Trophoblast cell (in vitro differentiated cells and primary cell): ENCODE data around the gene TTK.

Source experiments
- DNase-seq, 2 donors: peaks; one replicate each; pipeline ENCODE4 v3.0.0-alpha.2; 2016
- H2AFZ ChIP-seq: 2 replicates; pipeline ENCODE4 v1.6.1; 2013; ENCODE audit warnings: low read length, moderate library complexity, mild to moderate bottlenecking; ENCODE audit not compliant: insufficient read depth, poor library complexity
- H2AK5ac ChIP-seq: 2 replicates; pipeline ENCODE4 v1.6.1; 2013; ENCODE audit warnings: mild to moderate bottlenecking, low read length
- H2BK120ac ChIP-seq: 2 replicates; pipeline ENCODE4 v1.6.1; 2013; ENCODE audit warnings: low read length, mild to moderate bottlenecking, moderate library complexity; ENCODE audit not compliant: insufficient read depth, poor library complexity
- H2BK12ac ChIP-seq: 2 replicates; pipeline ENCODE4 v1.6.1; 2013; ENCODE audit warnings: mild to moderate bottlenecking, low read length, moderate library complexity
- H2BK5ac ChIP-seq: 2 replicates; pipeline ENCODE4 v1.6.1; 2013; ENCODE audit warnings: low read length, low read depth, moderate library complexity, mild to moderate bottlenecking; ENCODE audit not compliant: poor library complexity
- H3K14ac ChIP-seq: 2 replicates; pipeline ENCODE4 v1.6.1; 2013; ENCODE audit warnings: mild to moderate bottlenecking, low read length
- H3K18ac ChIP-seq: 2 replicates; pipeline ENCODE4 v1.6.1; 2013; ENCODE audit warnings: mild to moderate bottlenecking, low read length
- H3K23ac ChIP-seq: 2 replicates; pipeline ENCODE4 v1.6.1; 2013; ENCODE audit warnings: low read length
- H3K27ac ChIP-seq: 2 replicates; pipeline ENCODE4 v1.5.1; 2013; ENCODE audit warnings: low read depth, mild to moderate bottlenecking, inconsistent platforms, low read length, moderate library complexity
- H3K27me3 ChIP-seq: 2 replicates; pipeline ENCODE4 v1.6.1; 2013; ENCODE audit warnings: inconsistent platforms, mild to moderate bottlenecking, low read length, moderate library complexity; ENCODE audit not compliant: insufficient read depth
- H3K36me3 ChIP-seq, 2 experiments: 1 replicate in 1 of 2; 2 replicates in 1 of 2; pipeline ENCODE4 v1.6.1; 2013; ENCODE audit warnings: low read length in 2 of 2, mild to moderate bottlenecking in 2 of 2, moderate library complexity in 1 of 2; ENCODE audit not compliant: insufficient read depth in 2 of 2, control insufficient read depth in 1 of 2
- H3K4ac ChIP-seq: 2 replicates; pipeline ENCODE4 v1.6.1; 2013; ENCODE audit warnings: low read depth, mild to moderate bottlenecking, low read length, moderate library complexity
- H3K4me1 ChIP-seq, 2 experiments: 1 replicate in 1 of 2; 2 replicates in 1 of 2; pipeline ENCODE4 v1.6.1; 2013; ENCODE audit warnings: low read length in 2 of 2, mild to moderate bottlenecking in 2 of 2, moderate library complexity in 1 of 2; ENCODE audit not compliant: insufficient read depth in 2 of 2, control insufficient read depth in 1 of 2
- H3K4me2 ChIP-seq: 2 replicates; pipeline ENCODE4 v1.6.1; 2013; ENCODE audit warnings: inconsistent platforms, mild to moderate bottlenecking, low read length, moderate library complexity
- H3K4me3 ChIP-seq: 2 replicates; pipeline ENCODE4 v1.5.1; 2013; ENCODE audit warnings: mild to moderate bottlenecking, low read depth, low read length, inconsistent platforms
- H3K79me1 ChIP-seq: one replicate; pipeline ENCODE4 v1.6.1; 2013; ENCODE audit warnings: low read length
- H3K79me2 ChIP-seq: 2 replicates; pipeline ENCODE4 v1.6.1; 2013; ENCODE audit warnings: low read length, mild to moderate bottlenecking; ENCODE audit not compliant: control insufficient read depth, insufficient read depth, poor library complexity
- H3K9ac ChIP-seq: 2 replicates; pipeline ENCODE4 v1.6.1; 2013; ENCODE audit warnings: mild to moderate bottlenecking, low read length
- H3K9me3 ChIP-seq: 2 replicates; pipeline ENCODE4 v1.6.1; 2013; ENCODE audit warnings: low read depth, mild to moderate bottlenecking, control low read depth, inconsistent platforms, low read length; ENCODE audit not compliant: insufficient read depth
- H4K12ac ChIP-seq: 2 replicates; pipeline ENCODE4 v1.6.1; 2013; ENCODE audit warnings: low read depth, mild to moderate bottlenecking, low read length, moderate library complexity
- H4K8ac ChIP-seq: 2 replicates; pipeline ENCODE4 v1.6.1; 2013; ENCODE audit warnings: low read depth, mild to moderate bottlenecking, low read length, moderate library complexity
- H4K91ac ChIP-seq: one replicate; pipeline ENCODE4 v1.6.1; 2013; ENCODE audit warnings: low read depth, mild to moderate bottlenecking, low read length, moderate library complexity
- WGBS: extraction: QIAGEN DNeasy Blood & Tissue Kit; methylation state at CpG from one replicate; pipeline ENCODE4 v1.1.7; 2013; ENCODE audit warnings: missing lambda C conversion rate; ENCODE audit not compliant: insufficient read length, insufficient coverage; ENCODE audit errors: extremely low coverage; 5-methylcytosine and 5-hydroxymethylcytosine counted together

TTK gene

DNA sequence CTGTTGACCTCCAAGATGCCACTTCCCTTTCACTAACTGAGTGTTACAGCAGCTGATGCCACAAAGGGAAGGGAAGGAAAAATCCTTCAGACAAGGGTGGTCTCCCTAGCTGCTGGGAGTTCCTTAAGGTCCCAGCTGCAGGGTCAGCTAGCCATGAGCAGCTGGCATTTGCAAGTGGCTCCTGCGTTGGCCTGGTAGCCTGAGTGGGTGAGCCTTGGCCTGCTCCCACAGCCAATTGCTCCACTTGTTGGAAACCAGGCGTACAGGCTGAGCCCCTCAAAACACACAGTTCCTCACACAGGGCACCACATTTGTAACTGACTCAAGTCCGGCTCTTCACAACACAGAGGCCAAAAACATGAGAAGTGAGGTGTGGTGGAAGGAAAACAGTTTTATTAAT is 16.7 kb downstream of the TTK start:
- Histone ChIP-seq H3K4ac (no peak overlapping the region), H3K9me3 (no peaks in the 10 kb centered on the region), H4K8ac (peak overlapping the region; percentile 51), H3K79me2 (no peaks in the 10 kb centered on the region), H3K36me3 (peaks cover 7 to 10% of the 10 kb centered on the region in 2 experiments), H4K12ac (peak overlapping the region; percentile 35), H3K18ac (peak overlapping the region; percentile 74), H4K91ac (peak overlapping the region; percentile 51), H2BK120ac (peak overlapping the region; percentile 18), H2BK12ac (peak overlapping the region; percentile 25), H3K14ac (peak overlapping the region; percentile 58), H2AK5ac (peak overlapping the region; percentile 12), H2BK5ac (peak overlapping the region; percentile 18), H3K27ac (peak overlapping the region; percentile 44), H3K4me2 (no peak overlapping the region), H3K23ac (no peak overlapping the region), H2AFZ (no peak overlapping the region), H3K4me1 (peaks cover 7 to 9% of the 10 kb centered on the region in 2 experiments), H3K9ac (no peak overlapping the region), H3K4me3 (no peak overlapping the region), H3K27me3 (no peaks in the 10 kb centered on the region), H3K79me1 (peaks cover 3% of the 10 kb centered on the region)
- WGBS: no CpG with 5 or more reads among the region's 3 CpGs
- no peak for DNase-seq

DNA sequence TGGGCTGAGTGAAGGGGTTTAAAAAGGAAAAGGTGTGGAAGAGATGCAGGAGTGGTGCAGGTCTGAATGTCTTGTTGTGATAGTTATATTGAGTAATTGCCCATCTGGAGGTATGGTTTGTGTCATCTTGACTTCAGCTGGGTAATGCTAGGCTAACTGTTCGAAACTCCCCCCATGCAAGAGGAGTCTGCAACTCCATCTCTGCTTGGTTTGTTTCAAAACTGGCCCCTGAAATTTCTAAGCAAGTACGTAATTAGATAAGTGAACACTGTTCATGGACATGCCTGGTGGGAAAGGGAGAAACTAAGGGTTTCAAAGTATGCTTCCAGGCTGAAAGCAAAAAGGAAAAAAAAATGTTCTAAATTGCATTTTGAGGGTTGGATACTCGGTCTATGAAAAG is 17.1 kb downstream of the TTK start:
- Histone ChIP-seq H4K8ac (no peak overlapping the region), H3K23ac (no peak overlapping the region), H3K79me1 (peaks cover 3% of the 10 kb centered on the region), H3K18ac (no peak overlapping the region), H3K4me2 (no peak overlapping the region), H3K36me3 (peaks cover 7 to 12% of the 10 kb centered on the region in 2 experiments), H2AK5ac (no peak overlapping the region), H3K14ac (no peak overlapping the region), H4K12ac (no peak overlapping the region), H4K91ac (no peak overlapping the region), H3K4ac (no peak overlapping the region), H3K4me1 (peaks cover 7 to 9% of the 10 kb centered on the region in 2 experiments), H3K9ac (no peak overlapping the region), H3K79me2 (no peaks in the 10 kb centered on the region), H2BK5ac (no peak overlapping the region), H2AFZ (no peak overlapping the region), H3K4me3 (no peak overlapping the region), H3K27ac (peak overlapping the region; percentile 44), H3K9me3 (no peaks in the 10 kb centered on the region), H3K27me3 (no peaks in the 10 kb centered on the region), H2BK12ac (no peak overlapping the region), H2BK120ac (no peak overlapping the region)
- DNase-seq: no peak
- no CpG with 5 or more reads among the region's 3 CpGs for WGBS

DNA sequence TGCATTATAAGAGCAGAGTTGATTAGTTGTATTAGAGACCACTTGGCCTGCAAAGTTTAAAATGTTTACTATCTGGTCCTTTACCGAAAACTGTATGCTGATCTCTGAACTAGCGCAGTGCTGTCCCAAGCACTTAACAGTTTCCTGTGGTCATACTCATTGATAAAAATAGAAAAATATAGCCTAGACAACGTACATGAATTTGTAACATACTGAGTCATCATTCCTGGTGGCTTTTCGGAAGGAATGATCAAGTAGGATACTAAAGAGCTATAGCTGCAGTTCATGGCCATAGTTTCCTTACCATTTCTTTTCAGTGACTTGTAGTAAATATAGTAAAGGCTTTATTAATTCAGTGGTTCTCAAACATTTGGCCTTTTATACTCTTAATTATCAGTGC is 18.4 kb downstream of the TTK start:
- H3K27ac ChIP-seq: no peak overlapping the region
- no CpG with 5 or more reads among the region's 4 CpGs for WGBS

DNA sequence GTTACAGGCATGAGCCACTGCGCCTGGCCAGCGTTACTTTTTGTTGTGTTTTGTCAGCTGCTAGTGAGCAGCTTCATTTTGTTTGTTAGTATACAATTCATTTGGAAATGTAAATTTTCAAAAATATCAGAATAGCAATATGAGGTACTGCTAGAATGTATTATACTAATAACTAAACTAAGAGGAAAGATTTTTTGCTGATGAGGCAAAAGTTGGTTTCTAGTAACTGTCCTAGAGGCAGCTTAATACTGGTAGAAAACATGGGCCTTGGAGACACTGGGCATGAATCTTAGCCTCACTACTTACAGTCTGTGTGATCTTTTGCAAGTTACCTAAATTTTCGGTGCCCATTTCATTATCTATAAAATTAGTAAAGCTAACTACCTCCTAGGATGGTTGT is 24.1 kb downstream of the TTK start:
- Histone ChIP-seq H2BK120ac (no peak overlapping the region), H2BK5ac (no peak overlapping the region), H3K36me3 (peaks cover 7 to 8% of the 10 kb centered on the region in 2 experiments), H3K4me1 (no peaks in the 10 kb centered on the region), H4K91ac (no peak overlapping the region), H2AK5ac (no peak overlapping the region), H3K23ac (no peak overlapping the region), H3K4me3 (no peak overlapping the region), H4K8ac (no peak overlapping the region), H4K12ac (no peak overlapping the region), H2BK12ac (no peak overlapping the region), H3K27ac (no peak overlapping the region), H3K9ac (no peak overlapping the region), H3K18ac (no peak overlapping the region), H3K27me3 (no peaks in the 10 kb centered on the region), H3K14ac (no peak overlapping the region), H3K9me3 (no peaks in the 10 kb centered on the region), H2AFZ (no peak overlapping the region), H3K4ac (no peak overlapping the region), H3K79me2 (no peaks in the 10 kb centered on the region), H3K4me2 (no peak overlapping the region), H3K79me1 (no peaks in the 10 kb centered on the region)
- no peak for DNase-seq
- no CpG with 5 or more reads among the region's 3 CpGs for WGBS

More for the DNA sequence above, 18.4 kb downstream of the TTK start:
- Histone ChIP-seq H3K9ac (no peak overlapping the region), H3K23ac (no peak overlapping the region), H3K4ac (no peak overlapping the region), H2AFZ (no peak overlapping the region), H3K4me1 (peaks cover 7 to 9% of the 10 kb centered on the region in 2 experiments), H3K36me3 (peaks cover 4 to 10% of the 10 kb centered on the region in 2 experiments), H2BK120ac (no peak overlapping the region), H2BK12ac (no peak overlapping the region), H4K12ac (no peak overlapping the region), H2AK5ac (no peak overlapping the region), H3K18ac (no peak overlapping the region), H3K4me2 (no peak overlapping the region), H4K8ac (no peak overlapping the region), H3K9me3 (no peaks in the 10 kb centered on the region), H3K27me3 (no peaks in the 10 kb centered on the region), H3K4me3 (no peak overlapping the region), H3K79me1 (peaks cover 3% of the 10 kb centered on the region), H4K91ac (no peak overlapping the region), H3K79me2 (no peaks in the 10 kb centered on the region), H2BK5ac (no peak overlapping the region), H3K14ac (no peak overlapping the region)
- peak in 1 of 2 donors; percentile 9 for DNase-seq
